Neural cell (in vitro differentiated cells): ENCODE results near the gene TM9SF3. TPM values are rescaled to one million over a fixed set of nuclear protein-coding genes. Genes with fewer than 3 reads are reported as not detected.

Experiments used
- H2AFZ ChIP-seq: fragments of 200-600, 300-800 bp; sonication (generic), shearing (Covaris generic); 2 replicates; pipeline ENCODE4 v1.6.0; 2014; ENCODE audit warnings: low read depth, mild to moderate bottlenecking, antibody characterized with exemption, low read length, moderate library complexity
- H3F3A ChIP-seq: fragments of 200-600 bp; shearing (Covaris generic); 2 replicates; pipeline ENCODE4 v1.6.1; 2016; ENCODE audit warnings: mild to moderate bottlenecking, moderate library complexity, mixed read lengths, antibody characterized with exemption, low read length; ENCODE audit not compliant: insufficient read depth, poor library complexity, severe bottlenecking
- H3K27ac ChIP-seq: fragments of 200-600, 300-800 bp; sonication (generic), shearing (Covaris generic); 2 replicates; pipeline ENCODE4 v1.5.1; 2014; ENCODE audit warnings: mild to moderate bottlenecking, low read length, moderate library complexity
- H3K27me3 ChIP-seq: fragments of 300-800, 200-600 bp; sonication (generic), shearing (Covaris generic); 2 replicates; pipeline ENCODE4 v1.6.0; 2014; ENCODE audit warnings: mild to moderate bottlenecking, low read depth, low read length, moderate library complexity; ENCODE audit not compliant: insufficient read depth
- H3K36me3 ChIP-seq: fragments of 300-800, 200-600 bp; sonication (generic), shearing (Covaris generic); 2 replicates; pipeline ENCODE4 v1.5.1; 2014; ENCODE audit warnings: mild to moderate bottlenecking, antibody characterized with exemption, low read length, moderate library complexity; ENCODE audit not compliant: insufficient read depth
- H3K4me2 ChIP-seq: fragments of 300-800, 200-600 bp; sonication (generic), shearing (Covaris generic); 2 replicates; pipeline ENCODE4 v1.6.0; 2014; ENCODE audit warnings: mild to moderate bottlenecking, low read length
- H3K4me3 ChIP-seq: fragments of 300-800, 200-600 bp; sonication (generic), shearing (Covaris generic); 2 replicates; pipeline ENCODE4 v1.5.1; 2014; ENCODE audit warnings: mild to moderate bottlenecking, low read length, moderate library complexity
- H3K79me2 ChIP-seq: fragments of 200-600 bp; shearing (Covaris generic); replicated peaks from 2 replicates; pipeline ENCODE4 v1.6.0; 2014; ENCODE audit warnings: mild to moderate bottlenecking, low read length, moderate library complexity; ENCODE audit not compliant: insufficient read depth
- H3K9ac ChIP-seq: fragments of 300-800, 200-600 bp; sonication (generic), shearing (Covaris generic); 2 replicates; pipeline ENCODE4 v1.6.1; 2016; ENCODE audit warnings: mild to moderate bottlenecking, low read length, mixed read lengths
- H3K9me2 ChIP-seq: fragments of 200-600 bp; shearing (Covaris generic); 2 replicates; pipeline ENCODE4 v1.6.1; 2016; ENCODE audit warnings: mild to moderate bottlenecking, low read length, mixed read lengths; ENCODE audit not compliant: insufficient read depth
- H3K9me3 ChIP-seq: fragments of 200-600, 300-800 bp; sonication (generic), shearing (Covaris generic); 2 replicates; pipeline ENCODE4 v1.6.1; 2016; ENCODE audit warnings: mild to moderate bottlenecking, mixed run types, low read length, moderate library complexity, mixed read lengths
- H4K20me1 ChIP-seq: fragments of 200-600 bp; shearing (Covaris generic); 2 replicates; pipeline ENCODE4 v1.6.1; 2016; ENCODE audit warnings: mild to moderate bottlenecking, mixed run types; ENCODE audit not compliant: insufficient read depth
- EP300 ChIP-seq: fragments of 450-650 bp; conservative IDR thresholded peaks from 2 replicates; pipeline ENCODE4 v1.6.1; 2014; ENCODE audit warnings: antibody characterized with exemption, mild to moderate bottlenecking, moderate library complexity; ENCODE audit not compliant: poor library complexity, severe bottlenecking
- EZH2 ChIP-seq: fragments of 200-600, 300-800 bp; shearing (Covaris generic), sonication (generic); IDR thresholded peaks from 2 replicates; pipeline ENCODE4 v1.6.1; 2014; ENCODE audit warnings: antibody characterized with exemption, low read length, borderline replicate concordance, mild to moderate bottlenecking; ENCODE audit not compliant: insufficient read depth, poor library complexity, severe bottlenecking
- MXI1 ChIP-seq: fragments of 450-650 bp; conservative IDR thresholded peaks from 2 replicates; pipeline ENCODE4 v1.6.1; 2014; ENCODE audit warnings: antibody characterized with exemption, mild to moderate bottlenecking; ENCODE audit not compliant: poor library complexity, severe bottlenecking
- POLR2AphosphoS5 ChIP-seq: IDR thresholded peaks from 2 replicates; pipeline ENCODE4 v1.6.1; 2012
- RAD21 ChIP-seq: fragments of 450-650 bp; conservative IDR thresholded peaks from 2 replicates; pipeline ENCODE4 v1.6.1; 2014; ENCODE audit warnings: antibody characterized with exemption, mild to moderate bottlenecking, moderate library complexity
- SMC3 ChIP-seq: fragments of 450-650 bp; conservative IDR thresholded peaks from 2 replicates; pipeline ENCODE4 v1.6.1; 2014; ENCODE audit warnings: antibody characterized with exemption, mild to moderate bottlenecking, moderate library complexity; ENCODE audit not compliant: poor library complexity
- TAF1 ChIP-seq: IDR thresholded peaks from 2 replicates; pipeline ENCODE4 v1.6.1; 2012; ENCODE audit warnings: low read depth
- polyA plus RNA-seq: library from polyadenylated mRNA; depleted of rRNA; stranded (reverse); fragments of >200 nt; gene quantifications from 2 replicates; pipeline ENCODE4 v1.2.3, GENCODE V29; 2014
- TF ChIP-seq, protein P1 (sequence below): fragments of 450-650 bp; IDR thresholded peaks from 2 replicates; pipeline ENCODE4 v1.5.1; 2014; ENCODE audit warnings: antibody characterized with exemption, mild to moderate bottlenecking, moderate library complexity; ENCODE audit not compliant: poor library complexity, severe bottlenecking
- TF ChIP-seq, protein P2 (sequence below): IDR thresholded peaks from 2 replicates; pipeline ENCODE4 v1.6.1; 2012; ENCODE audit warnings: borderline replicate concordance

Gene TM9SF3
- polyA plus RNA-seq, 1 donor from 2014 or later = 66.4 TPM

DNA sequence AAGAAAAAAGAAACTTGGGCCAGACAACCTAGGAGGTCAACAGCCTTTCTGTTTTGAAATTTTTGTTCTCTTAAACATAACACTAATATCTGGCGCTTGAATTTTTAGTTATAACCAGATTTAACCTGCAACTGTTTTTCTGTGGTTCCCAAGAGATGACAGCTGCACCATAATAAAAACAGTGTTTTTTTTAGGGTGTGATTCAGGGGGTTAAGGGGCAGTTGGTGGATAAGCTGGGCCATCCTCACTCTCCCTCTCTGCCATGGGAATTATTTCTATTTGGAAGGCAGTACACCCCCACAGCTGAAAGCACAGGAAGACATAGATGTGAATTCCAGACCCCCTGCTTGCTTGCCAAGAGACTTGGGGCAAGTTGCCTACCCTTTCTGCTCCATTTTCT, 20.1 kb upstream of the TM9SF3 start:
- Histone ChIP-seq H3K4me2 (no peak overlapping the region), H3K27ac (no peak overlapping the region), H3K9ac (no peak overlapping the region), H3K79me2 (no peaks in the 10 kb centered on the region), H2AFZ (no peak overlapping the region), H3K9me2 (no peaks in the 10 kb centered on the region), H3K27me3 (no peaks in the 10 kb centered on the region), H3K9me3 (no peaks in the 10 kb centered on the region), H3K4me3 (no peak overlapping the region), H4K20me1 (no peaks in the 10 kb centered on the region), H3F3A (no peaks in the 10 kb centered on the region), H3K36me3 (no peaks in the 10 kb centered on the region)
- TF ChIP-seq TAF1 (no peak), POLR2AphosphoS5 (no peak), SMC3 (no peak), EZH2 (no peak), MXI1 (no peak), RAD21 (no peak), EP300 (no peak)
- TF ChIP-seq, protein P1, sequence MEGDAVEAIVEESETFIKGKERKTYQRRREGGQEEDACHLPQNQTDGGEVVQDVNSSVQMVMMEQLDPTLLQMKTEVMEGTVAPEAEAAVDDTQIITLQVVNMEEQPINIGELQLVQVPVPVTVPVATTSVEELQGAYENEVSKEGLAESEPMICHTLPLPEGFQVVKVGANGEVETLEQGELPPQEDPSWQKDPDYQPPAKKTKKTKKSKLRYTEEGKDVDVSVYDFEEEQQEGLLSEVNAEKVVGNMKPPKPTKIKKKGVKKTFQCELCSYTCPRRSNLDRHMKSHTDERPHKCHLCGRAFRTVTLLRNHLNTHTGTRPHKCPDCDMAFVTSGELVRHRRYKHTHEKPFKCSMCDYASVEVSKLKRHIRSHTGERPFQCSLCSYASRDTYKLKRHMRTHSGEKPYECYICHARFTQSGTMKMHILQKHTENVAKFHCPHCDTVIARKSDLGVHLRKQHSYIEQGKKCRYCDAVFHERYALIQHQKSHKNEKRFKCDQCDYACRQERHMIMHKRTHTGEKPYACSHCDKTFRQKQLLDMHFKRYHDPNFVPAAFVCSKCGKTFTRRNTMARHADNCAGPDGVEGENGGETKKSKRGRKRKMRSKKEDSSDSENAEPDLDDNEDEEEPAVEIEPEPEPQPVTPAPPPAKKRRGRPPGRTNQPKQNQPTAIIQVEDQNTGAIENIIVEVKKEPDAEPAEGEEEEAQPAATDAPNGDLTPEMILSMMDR = no peak
- TF ChIP-seq, protein P2, sequence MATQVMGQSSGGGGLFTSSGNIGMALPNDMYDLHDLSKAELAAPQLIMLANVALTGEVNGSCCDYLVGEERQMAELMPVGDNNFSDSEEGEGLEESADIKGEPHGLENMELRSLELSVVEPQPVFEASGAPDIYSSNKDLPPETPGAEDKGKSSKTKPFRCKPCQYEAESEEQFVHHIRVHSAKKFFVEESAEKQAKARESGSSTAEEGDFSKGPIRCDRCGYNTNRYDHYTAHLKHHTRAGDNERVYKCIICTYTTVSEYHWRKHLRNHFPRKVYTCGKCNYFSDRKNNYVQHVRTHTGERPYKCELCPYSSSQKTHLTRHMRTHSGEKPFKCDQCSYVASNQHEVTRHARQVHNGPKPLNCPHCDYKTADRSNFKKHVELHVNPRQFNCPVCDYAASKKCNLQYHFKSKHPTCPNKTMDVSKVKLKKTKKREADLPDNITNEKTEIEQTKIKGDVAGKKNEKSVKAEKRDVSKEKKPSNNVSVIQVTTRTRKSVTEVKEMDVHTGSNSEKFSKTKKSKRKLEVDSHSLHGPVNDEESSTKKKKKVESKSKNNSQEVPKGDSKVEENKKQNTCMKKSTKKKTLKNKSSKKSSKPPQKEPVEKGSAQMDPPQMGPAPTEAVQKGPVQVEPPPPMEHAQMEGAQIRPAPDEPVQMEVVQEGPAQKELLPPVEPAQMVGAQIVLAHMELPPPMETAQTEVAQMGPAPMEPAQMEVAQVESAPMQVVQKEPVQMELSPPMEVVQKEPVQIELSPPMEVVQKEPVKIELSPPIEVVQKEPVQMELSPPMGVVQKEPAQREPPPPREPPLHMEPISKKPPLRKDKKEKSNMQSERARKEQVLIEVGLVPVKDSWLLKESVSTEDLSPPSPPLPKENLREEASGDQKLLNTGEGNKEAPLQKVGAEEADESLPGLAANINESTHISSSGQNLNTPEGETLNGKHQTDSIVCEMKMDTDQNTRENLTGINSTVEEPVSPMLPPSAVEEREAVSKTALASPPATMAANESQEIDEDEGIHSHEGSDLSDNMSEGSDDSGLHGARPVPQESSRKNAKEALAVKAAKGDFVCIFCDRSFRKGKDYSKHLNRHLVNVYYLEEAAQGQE = no peak

DNA sequence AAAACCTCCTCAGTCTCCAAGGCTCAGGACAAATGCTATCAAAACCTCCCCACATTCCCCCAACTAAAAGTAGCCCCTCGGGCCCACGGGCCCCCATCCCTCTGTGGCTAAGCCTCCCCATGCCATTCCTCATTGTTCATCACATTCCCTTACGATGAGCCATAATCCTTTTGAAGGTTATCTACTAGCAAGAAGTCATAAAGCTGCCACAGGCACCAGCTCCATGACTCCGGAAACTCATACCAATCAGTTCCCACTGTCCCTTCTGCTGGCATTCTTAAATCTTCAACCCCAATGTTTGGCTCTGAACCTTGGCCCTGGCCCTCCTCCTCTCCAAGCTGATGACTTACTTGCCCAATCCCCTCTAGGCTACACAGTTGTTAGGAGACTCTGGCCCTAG, 19.4 kb upstream of the TM9SF3 start:
- H3K4me3 ChIP-seq = no peak overlapping the region
- H4K20me1 ChIP-seq = no peaks in the 10 kb centered on the region
- no peaks in the 10 kb centered on the region for H3K36me3 ChIP-seq
- H3K4me2 ChIP-seq = no peak overlapping the region
- TF ChIP-seq POLR2AphosphoS5 (no peak), EZH2 (no peak), TAF1 (no peak), RAD21 (no peak), SMC3 (no peak)
- TF ChIP-seq, protein P1 = no peak
- H3K9me3 ChIP-seq = no peaks in the 10 kb centered on the region
- H3F3A ChIP-seq = no peaks in the 10 kb centered on the region
- H3K27ac ChIP-seq = no peak overlapping the region
- H3K9ac ChIP-seq = no peak overlapping the region
- H3K79me2 ChIP-seq = no peaks in the 10 kb centered on the region
- H3K9me2 ChIP-seq = no peaks in the 10 kb centered on the region
- no peaks in the 10 kb centered on the region for H3K27me3 ChIP-seq
- H2AFZ ChIP-seq = no peak overlapping the region
